ENCODE measurements around the gene GRIN2A. TPM values are rescaled to one million over a fixed set of nuclear protein-coding genes. Genes with fewer than 3 reads are reported as not detected.

The GRIN2A gene
- total RNA-seq, 1 experiment from 2014 or later, result not detected

DNA sequence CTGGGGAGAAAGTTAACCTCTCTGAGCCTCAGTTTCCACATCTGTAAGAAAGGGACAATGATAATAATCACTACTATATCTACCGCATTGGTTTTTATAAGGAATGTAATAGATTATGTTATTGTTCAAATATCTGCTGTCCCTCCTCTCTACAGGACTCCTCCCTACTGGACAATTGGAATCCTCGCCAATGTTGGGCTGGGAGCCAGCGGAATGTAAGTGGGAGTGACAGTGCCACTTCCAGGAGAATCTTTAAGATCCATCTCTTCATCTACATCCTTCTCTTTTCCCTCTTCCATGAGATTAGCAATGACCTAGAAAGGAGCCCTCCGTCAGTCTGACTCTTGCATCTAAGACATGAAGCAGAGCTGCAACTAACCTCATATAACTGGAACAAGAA, 95.1 kb downstream of the GRIN2A start:
- H3K27ac ChIP-seq (ENCODE audit: low read length), result no peak overlapping the region
- no peaks in the 10 kb centered on the region for H3K36me3 ChIP-seq (ENCODE audit: insufficient read depth, low read length)
- H3K9ac ChIP-seq (ENCODE audit: low read length), result no peak overlapping the region
- no peak for DNase-seq
- no peaks in the 10 kb centered on the region for H3K27me3 ChIP-seq (ENCODE audit: low read length)
- no peaks in the 10 kb centered on the region for H4K20me1 ChIP-seq (ENCODE audit: insufficient read depth, low read depth, low read length)
- H3K4me3 ChIP-seq (ENCODE audit: low read length), result no peak overlapping the region
- no peaks in the 10 kb centered on the region for H3K79me2 ChIP-seq (ENCODE audit: low read length)
- H3K9me3 ChIP-seq (ENCODE audit: low read length), result no peaks in the 10 kb centered on the region
- no peaks in the 10 kb centered on the region for H3K4me1 ChIP-seq (ENCODE audit: low read length)
- H2AFZ ChIP-seq (ENCODE audit: low read length), result no peak overlapping the region
- no peak overlapping the region for H3K4me2 ChIP-seq (ENCODE audit: low read depth, low read length, poor library complexity, severe bottlenecking)
- H3K9me2 ChIP-seq (replicated peaks; ENCODE audit: insufficient read depth, low read length), result no peaks in the 10 kb centered on the region

- H3K9me2 ChIP-seq (replicated peaks; ENCODE audit: insufficient read depth, low read length), result no peaks in the 10 kb centered on the region
- H3K4me3 ChIP-seq (ENCODE audit: low read length), result no peak overlapping the region
- no peaks in the 10 kb centered on the region for H3K9me3 ChIP-seq (ENCODE audit: low read length)
- H2AFZ ChIP-seq (ENCODE audit: low read length), result no peak overlapping the region
- H3K79me2 ChIP-seq (ENCODE audit: low read length), result no peaks in the 10 kb centered on the region
- no peaks in the 10 kb centered on the region for H3K36me3 ChIP-seq (ENCODE audit: insufficient read depth, low read length)
- H3K9ac ChIP-seq (ENCODE audit: low read length), result no peak overlapping the region
- no peaks in the 10 kb centered on the region for H3K27me3 ChIP-seq (ENCODE audit: low read length)
- no peak overlapping the region for H3K27ac ChIP-seq (ENCODE audit: low read length)
- no peak for DNase-seq
- no peak overlapping the region for H3K4me2 ChIP-seq (ENCODE audit: low read depth, low read length, poor library complexity, severe bottlenecking)
- no peaks in the 10 kb centered on the region for H3K4me1 ChIP-seq (ENCODE audit: low read length)
- no peaks in the 10 kb centered on the region for H4K20me1 ChIP-seq (ENCODE audit: insufficient read depth, low read depth, low read length)
Observed at GRCh38 chr16:10086620-10087019, 95.6 kb downstream of the GRIN2A start.

- H3K4me3 ChIP-seq (ENCODE audit: low read length), result no peak overlapping the region
- H3K4me1 ChIP-seq (ENCODE audit: low read length), result no peaks in the 10 kb centered on the region
- no peak for DNase-seq
- no peak overlapping the region for H2AFZ ChIP-seq (ENCODE audit: low read length)
- no peaks in the 10 kb centered on the region for H3K79me2 ChIP-seq (ENCODE audit: low read length)
- H3K9me2 ChIP-seq (replicated peaks; ENCODE audit: insufficient read depth, low read length), result no peaks in the 10 kb centered on the region
- H4K20me1 ChIP-seq (ENCODE audit: insufficient read depth, low read depth, low read length), result no peaks in the 10 kb centered on the region
- no peaks in the 10 kb centered on the region for H3K36me3 ChIP-seq (ENCODE audit: insufficient read depth, low read length)
- no peak overlapping the region for H3K4me2 ChIP-seq (ENCODE audit: low read depth, low read length, poor library complexity, severe bottlenecking)
- H3K9ac ChIP-seq (ENCODE audit: low read length), result no peak overlapping the region
- no peak overlapping the region for H3K27ac ChIP-seq (ENCODE audit: low read length)
- no peaks in the 10 kb centered on the region for H3K9me3 ChIP-seq (ENCODE audit: low read length)
- H3K27me3 ChIP-seq (ENCODE audit: low read length), result no peaks in the 10 kb centered on the region
Observed at GRCh38 chr16:10085078-10085798, 97.0 kb downstream of the GRIN2A start.

- Histone ChIP-seq H3K4me2 (ENCODE audit: low read depth, low read length, poor library complexity, severe bottlenecking) (no peak overlapping the region), H4K20me1 (ENCODE audit: insufficient read depth, low read depth, low read length) (no peaks in the 10 kb centered on the region), H3K9ac (ENCODE audit: low read length) (no peak overlapping the region), H3K27ac (ENCODE audit: low read length) (no peak overlapping the region), H3K4me1 (ENCODE audit: low read length) (no peaks in the 10 kb centered on the region), H3K79me2 (ENCODE audit: low read length) (no peaks in the 10 kb centered on the region), H2AFZ (ENCODE audit: low read length) (no peak overlapping the region), H3K4me3 (ENCODE audit: low read length) (no peak overlapping the region), H3K36me3 (ENCODE audit: insufficient read depth, low read length) (no peaks in the 10 kb centered on the region), H3K9me2 (replicated peaks; ENCODE audit: insufficient read depth, low read length) (no peaks in the 10 kb centered on the region), H3K9me3 (ENCODE audit: low read length) (no peaks in the 10 kb centered on the region), H3K27me3 (ENCODE audit: low read length) (no peaks in the 10 kb centered on the region)
- DNase-seq, result no peak
Observed at GRCh38 chr16:10083301-10083700, 98.9 kb downstream of the GRIN2A start.

DNA sequence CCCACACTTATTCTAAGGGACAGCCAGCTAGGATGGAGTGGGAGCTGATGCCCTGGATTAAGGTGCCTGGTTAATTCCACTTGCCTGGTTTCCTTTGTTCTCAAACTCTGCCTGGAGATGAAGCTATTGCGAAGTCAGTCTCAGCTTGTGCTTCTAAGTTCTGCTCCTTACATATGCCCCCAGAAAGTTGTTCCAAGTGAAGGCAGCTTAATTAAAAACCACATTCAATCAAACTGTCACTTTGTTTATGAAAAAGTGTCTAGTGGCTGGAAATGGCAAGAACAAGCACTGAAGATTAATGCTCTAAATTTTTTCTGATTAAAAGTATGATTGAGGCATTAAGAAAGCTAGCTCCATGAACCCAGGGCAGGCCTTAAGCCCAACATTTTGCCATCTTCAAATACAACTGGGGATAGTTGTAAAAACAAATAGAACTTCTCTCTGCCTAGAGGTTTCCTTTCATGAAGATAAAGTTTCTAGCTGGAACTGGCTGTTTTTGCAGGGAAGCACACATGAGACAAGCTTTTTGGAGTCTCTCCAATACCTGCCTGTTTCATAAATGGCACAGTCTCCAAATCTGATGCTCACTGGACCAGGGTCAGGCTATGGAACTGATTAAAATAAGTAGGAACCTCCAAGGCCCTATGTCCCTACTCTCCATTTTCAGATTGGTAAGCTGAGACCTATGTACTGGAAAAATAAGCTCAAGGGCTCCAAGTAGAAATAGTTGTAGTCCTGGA, 100.9 kb downstream of the GRIN2A start:
- Histone ChIP-seq H3K27ac (ENCODE audit: low read length) (no peak overlapping the region), H3K79me2 (ENCODE audit: low read length) (no peaks in the 10 kb centered on the region), H3K36me3 (ENCODE audit: insufficient read depth, low read length) (no peaks in the 10 kb centered on the region), H2AFZ (ENCODE audit: low read length) (no peak overlapping the region), H4K20me1 (ENCODE audit: insufficient read depth, low read depth, low read length) (no peaks in the 10 kb centered on the region), H3K4me1 (ENCODE audit: low read length) (no peaks in the 10 kb centered on the region), H3K4me2 (ENCODE audit: low read depth, low read length, poor library complexity, severe bottlenecking) (no peak overlapping the region), H3K9me3 (ENCODE audit: low read length) (no peaks in the 10 kb centered on the region), H3K4me3 (ENCODE audit: low read length) (no peak overlapping the region), H3K9ac (ENCODE audit: low read length) (no peak overlapping the region), H3K27me3 (ENCODE audit: low read length) (no peaks in the 10 kb centered on the region), H3K9me2 (replicated peaks; ENCODE audit: insufficient read depth, low read length) (no peaks in the 10 kb centered on the region)
- no peak for DNase-seq

DNA sequence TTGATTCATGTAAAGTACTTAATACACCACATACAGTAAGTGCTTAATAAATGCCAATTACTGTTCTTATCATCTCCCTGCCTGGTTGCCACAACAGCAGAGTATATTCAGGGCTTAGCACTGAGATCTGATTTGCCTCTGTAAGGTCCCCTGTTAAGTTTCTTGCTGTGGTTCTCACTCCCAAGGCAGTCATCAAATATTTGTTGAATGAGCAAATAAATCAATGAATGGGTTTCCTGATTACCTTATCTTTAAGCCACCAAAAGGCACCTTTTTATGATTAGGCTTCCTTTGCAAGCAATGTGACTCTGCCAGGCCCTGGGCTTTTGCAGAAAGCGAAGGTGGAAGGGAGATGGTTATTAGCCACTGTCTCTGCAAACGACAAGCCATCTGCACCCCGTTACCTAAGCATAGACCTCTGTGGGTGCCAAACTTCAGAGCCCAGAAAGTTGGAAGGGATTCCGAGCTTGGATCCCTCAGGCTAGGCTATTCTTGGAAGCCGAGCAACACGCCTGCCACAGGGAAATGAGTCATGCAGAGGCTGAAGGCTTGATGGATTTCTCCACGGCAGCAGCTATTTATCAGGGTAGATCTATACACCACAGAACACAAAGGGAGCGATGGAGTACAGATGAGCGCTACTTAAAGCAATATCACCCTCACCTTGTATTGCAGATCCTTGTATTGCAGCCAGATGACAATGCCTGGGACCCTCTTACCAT, 102.0 kb downstream of the GRIN2A start:
- no peak overlapping the region for H3K4me3 ChIP-seq (ENCODE audit: low read length)
- no peak overlapping the region for H3K27ac ChIP-seq (ENCODE audit: low read length)
- no peaks in the 10 kb centered on the region for H3K27me3 ChIP-seq (ENCODE audit: low read length)
- H4K20me1 ChIP-seq (ENCODE audit: insufficient read depth, low read depth, low read length), result no peaks in the 10 kb centered on the region
- no peak overlapping the region for H3K4me2 ChIP-seq (ENCODE audit: low read depth, low read length, poor library complexity, severe bottlenecking)
- no peaks in the 10 kb centered on the region for H3K9me3 ChIP-seq (ENCODE audit: low read length)
- H2AFZ ChIP-seq (ENCODE audit: low read length), result no peak overlapping the region
- no peak overlapping the region for H3K9ac ChIP-seq (ENCODE audit: low read length)
- no peaks in the 10 kb centered on the region for H3K9me2 ChIP-seq (replicated peaks; ENCODE audit: insufficient read depth, low read length)
- no peaks in the 10 kb centered on the region for H3K4me1 ChIP-seq (ENCODE audit: low read length)
- no peaks in the 10 kb centered on the region for H3K36me3 ChIP-seq (ENCODE audit: insufficient read depth, low read length)
- no peak for DNase-seq
- H3K79me2 ChIP-seq (ENCODE audit: low read length), result no peaks in the 10 kb centered on the region

DNA sequence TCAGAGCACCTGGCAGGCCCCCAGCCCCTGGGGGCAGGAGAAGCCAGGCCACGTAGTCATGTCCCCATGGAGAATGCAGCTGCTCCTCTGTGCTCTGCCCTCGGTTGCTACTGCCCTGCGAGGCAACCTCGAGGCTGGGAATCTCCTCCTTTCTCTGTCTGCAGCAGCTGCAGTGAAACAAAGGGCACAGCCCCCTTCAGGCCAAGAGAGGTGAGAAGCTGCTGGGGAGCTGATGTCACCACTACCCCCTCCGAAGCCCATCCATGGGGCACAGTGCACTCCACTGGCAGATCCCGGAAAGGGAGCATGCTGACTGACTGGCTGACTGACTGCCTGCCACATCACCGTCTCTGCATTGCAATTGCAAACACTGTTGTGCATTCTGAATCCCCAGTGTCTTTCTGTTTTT, 103.7 kb downstream of the GRIN2A start:
- Histone ChIP-seq H3K27me3 (ENCODE audit: low read length) (no peaks in the 10 kb centered on the region), H4K20me1 (ENCODE audit: insufficient read depth, low read depth, low read length) (no peaks in the 10 kb centered on the region), H3K79me2 (ENCODE audit: low read length) (no peaks in the 10 kb centered on the region), H3K4me2 (ENCODE audit: low read depth, low read length, poor library complexity, severe bottlenecking) (no peak overlapping the region), H3K9ac (ENCODE audit: low read length) (no peak overlapping the region), H3K27ac (ENCODE audit: low read length) (no peak overlapping the region), H2AFZ (ENCODE audit: low read length) (no peak overlapping the region), H3K4me3 (ENCODE audit: low read length) (no peak overlapping the region), H3K9me3 (ENCODE audit: low read length) (no peaks in the 10 kb centered on the region), H3K4me1 (ENCODE audit: low read length) (no peaks in the 10 kb centered on the region), H3K36me3 (ENCODE audit: insufficient read depth, low read length) (no peaks in the 10 kb centered on the region), H3K9me2 (replicated peaks; ENCODE audit: insufficient read depth, low read length) (no peaks in the 10 kb centered on the region)
- DNase-seq, result no peak

DNA sequence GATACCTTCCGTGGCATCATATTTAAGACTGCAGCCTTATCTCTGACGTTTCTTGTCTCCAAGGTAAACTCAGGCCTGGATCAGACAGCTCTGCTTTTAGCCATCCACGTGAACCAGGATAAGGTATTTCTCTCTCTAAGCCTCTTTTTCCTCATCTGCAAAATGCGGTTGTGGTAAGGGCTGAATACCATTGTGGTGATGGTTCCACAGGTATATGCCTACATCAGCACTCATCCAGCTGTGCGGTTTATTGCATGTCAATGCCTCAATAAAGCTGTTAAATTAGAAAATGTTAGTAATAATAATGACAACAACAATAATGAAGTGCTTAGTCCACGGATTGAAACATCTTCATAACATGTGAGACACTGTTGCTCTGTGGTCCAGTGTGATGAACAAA, 104.4 kb downstream of the GRIN2A start:
- Histone ChIP-seq H3K9me2 (replicated peaks; ENCODE audit: insufficient read depth, low read length) (no peaks in the 10 kb centered on the region), H3K79me2 (ENCODE audit: low read length) (no peaks in the 10 kb centered on the region)

More for the DNA sequence above, 104.4 kb downstream of the GRIN2A start:
- no peak for DNase-seq
- Histone ChIP-seq H3K36me3 (ENCODE audit: insufficient read depth, low read length) (no peaks in the 10 kb centered on the region), H3K4me2 (ENCODE audit: low read depth, low read length, poor library complexity, severe bottlenecking) (no peak overlapping the region), H3K27ac (ENCODE audit: low read length) (no peak overlapping the region), H3K4me1 (ENCODE audit: low read length) (no peaks in the 10 kb centered on the region), H2AFZ (ENCODE audit: low read length) (no peak overlapping the region), H4K20me1 (ENCODE audit: insufficient read depth, low read depth, low read length) (no peaks in the 10 kb centered on the region), H3K27me3 (ENCODE audit: low read length) (no peaks in the 10 kb centered on the region), H3K4me3 (ENCODE audit: low read length) (no peak overlapping the region), H3K9me3 (ENCODE audit: low read length) (no peaks in the 10 kb centered on the region), H3K9ac (ENCODE audit: low read length) (no peak overlapping the region)
